ENCODE data around the gene IL1A.
"Not testable (repeated sequence)": the region's sequence is repeated elsewhere in the genome, so short reads cannot be mapped to it uniquely, and the experiment has no call there.

IL1A gene

DNA sequence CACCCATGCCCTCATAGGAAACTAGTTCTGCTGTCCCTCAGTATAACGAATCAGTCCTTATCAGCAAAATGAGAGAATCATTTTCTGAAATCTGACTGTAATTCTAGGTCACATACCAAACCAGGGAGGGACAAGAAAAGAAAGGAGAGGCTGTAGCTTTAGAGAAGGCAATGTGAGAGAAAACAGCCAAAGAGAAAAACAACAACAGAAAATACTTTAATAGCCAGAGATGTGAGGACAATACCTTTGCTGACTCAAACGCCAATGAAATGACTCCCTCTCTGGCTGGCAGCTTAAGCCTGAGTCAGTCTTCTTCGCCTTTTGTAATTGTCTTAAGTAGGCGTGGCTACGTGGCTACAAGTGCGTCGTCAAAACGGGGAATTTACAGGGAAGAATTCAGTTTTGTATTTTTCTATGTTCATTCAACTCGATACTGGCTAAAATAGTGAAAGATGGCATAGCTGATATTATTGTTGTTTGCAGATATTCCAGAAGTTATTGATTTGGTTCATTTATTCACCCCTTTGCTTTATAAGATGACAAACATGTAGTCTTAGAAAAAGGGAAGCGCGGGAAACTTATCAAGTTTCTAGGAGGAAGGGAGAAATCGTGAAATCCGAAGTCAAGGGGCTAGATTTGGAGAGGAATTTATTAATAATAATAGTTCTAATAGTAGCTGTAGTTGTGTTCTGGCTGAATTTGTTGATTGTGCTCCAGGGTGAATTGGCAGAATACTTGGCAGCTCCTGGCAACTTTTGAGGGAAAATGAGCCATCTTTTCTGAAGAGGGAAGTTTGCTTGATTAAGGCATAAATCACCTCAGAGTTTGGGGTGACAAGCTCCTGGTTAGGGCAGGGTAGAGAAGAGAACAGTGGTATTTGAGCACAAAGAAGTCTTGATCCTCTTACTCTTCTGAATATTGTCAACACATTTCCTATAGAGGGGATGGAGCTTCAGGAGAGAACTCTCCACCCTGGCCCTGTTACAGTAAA is at the start of gene IL1A:
IL1A (minus strand) TSS at position 295 of the 991 bp plus-strand sequence. CDS start 723 bp downstream, outside the sequence.
- no peak for DNase-seq

DNA sequence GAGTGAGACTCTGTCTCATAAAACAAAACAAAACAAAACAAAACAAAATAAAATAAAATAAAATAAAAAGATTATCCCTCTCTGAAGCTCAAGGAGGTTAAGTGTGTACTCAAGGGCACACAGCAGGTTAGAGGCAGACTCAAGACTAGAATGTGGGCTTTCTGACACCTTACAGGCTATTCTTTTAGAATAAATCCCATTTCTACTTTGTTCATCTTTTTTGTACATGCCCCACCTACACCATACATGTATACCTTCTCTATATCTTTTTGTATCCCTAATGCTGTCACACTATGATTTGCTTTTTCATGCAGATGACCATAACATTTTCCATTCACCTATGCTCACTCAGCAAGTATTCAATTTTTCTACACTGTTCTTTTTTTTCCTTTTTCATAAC is 49.7 kb upstream of the IL1A start:
- no peak for DNase-seq

GRCh38 chr2:112833639-112833931 is 49.3 kb upstream of the IL1A start:
- DNase-seq = not testable (repeated sequence)

GRCh38 chr2:112832841-112833638 is 48.7 kb upstream of the IL1A start:
- no peak for DNase-seq

- no peak for DNase-seq
Observed at GRCh38 chr2:112831946-112832840, 47.9 kb upstream of the IL1A start.

- DNase-seq = no peak
Observed at GRCh38 chr2:112831513-112831845, 47.2 kb upstream of the IL1A start.

DNA sequence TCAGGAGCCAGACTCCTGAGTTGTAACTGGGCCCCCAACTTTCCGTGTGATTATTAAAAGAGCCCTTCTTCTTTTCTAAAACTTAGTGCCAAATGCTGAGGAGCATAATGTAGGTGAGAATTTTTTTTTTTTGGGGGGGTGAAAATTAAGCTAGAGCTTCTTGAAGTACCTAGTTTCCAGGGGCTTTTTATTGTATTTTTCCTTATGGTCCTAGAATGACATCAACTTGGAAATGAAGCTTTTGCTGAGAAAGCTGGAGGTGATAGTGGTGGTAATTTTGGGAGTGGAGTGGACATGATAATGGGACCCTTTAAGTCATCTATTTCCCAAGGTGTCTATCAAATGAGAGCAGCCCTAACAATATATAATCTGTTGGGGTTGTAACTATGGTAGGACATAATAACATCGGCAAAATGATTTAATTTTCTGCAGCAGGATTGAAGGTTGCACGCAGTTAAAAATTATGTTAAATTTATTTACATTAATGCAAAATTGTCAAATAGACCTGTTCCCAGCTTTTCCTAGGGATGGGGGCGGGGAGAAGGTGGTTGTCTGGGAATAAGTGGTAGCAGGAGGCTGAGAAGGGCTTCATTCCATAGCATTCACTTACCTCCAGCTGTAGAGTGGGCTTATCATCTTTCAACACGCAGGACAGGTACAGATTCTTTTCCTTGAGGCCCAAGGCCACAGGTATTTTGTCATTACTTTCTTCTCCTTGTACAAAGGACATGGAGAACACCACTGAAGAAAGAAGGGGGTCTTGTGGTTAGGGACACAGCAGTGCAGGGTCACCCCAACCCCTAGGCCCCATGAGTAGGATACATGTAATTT is 46.6 kb upstream of the IL1A start:
- DNase-seq = no peak

- no peak for DNase-seq
Observed at GRCh38 chr2:112829961-112830681, 45.8 kb upstream of the IL1A start.

GRCh38 chr2:112829101-112829960 is 45.0 kb upstream of the IL1A start:
- DNase-seq = no peak

DNA sequence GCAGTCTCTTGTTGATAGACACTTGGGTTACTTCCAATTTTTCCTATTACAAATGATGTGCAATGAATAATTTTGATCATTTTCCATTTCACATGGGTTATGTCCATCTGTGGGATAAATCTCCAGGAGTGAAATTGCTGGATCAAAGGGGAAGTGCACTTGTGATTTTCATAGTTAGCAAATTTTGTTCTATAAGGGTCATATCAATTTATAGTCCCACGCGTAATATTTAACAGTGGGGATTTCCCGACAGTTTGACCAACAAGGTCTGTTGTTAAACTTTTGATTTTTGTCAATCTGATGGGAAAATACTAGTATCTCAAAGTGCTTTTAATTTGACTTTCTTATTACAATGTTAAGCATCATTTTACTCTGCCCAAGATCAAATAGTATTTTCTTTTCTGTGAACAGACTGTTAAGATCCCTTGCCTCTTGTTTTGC is 44.0 kb upstream of the IL1A start:
- DNase-seq = no peak

- DNase-seq = no peak
Observed at GRCh38 chr2:112827604-112828185, 43.4 kb upstream of the IL1A start.

GRCh38 chr2:112827009-112827408 is 42.7 kb upstream of the IL1A start:
- DNase-seq = no peak

DNA sequence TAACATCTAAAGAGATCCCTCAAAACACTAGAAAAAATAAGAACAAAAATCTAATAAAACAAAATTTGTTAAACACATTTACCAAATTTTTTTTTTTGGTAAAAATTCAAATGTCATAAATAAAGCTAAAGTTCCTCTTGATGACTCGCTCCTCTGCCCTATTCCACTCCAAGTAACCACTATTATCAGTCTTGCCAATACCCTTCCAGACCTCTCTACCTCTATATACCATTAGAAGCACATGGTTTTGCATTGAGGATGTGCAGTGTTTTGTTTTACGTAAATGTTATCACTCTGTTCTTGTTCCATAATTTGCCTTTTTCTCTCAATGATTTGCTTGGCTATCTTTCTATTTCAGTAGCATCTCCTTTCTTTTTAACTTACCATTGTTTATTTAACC is 41.4 kb upstream of the IL1A start:
- no peak for DNase-seq

DNA sequence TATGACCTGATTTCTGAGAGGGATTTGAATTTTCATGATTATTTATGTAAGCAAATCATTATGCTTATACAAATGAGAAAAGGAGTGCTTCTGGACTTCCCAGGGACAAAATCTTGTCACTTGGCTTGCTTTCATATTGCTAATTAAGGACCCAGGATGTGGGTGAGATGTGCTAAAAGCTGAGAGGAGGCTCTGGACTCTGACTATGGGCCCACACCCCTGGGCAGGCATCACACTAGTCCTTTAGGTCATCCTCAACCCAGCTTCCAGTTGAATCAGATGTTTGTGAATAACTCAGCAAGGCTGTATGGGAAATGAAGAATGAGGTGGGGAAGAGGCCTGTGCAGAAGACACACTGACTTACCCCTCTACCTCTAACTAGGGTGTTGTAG is 40.4 kb upstream of the IL1A start:
- DNase-seq = no peak

DNA sequence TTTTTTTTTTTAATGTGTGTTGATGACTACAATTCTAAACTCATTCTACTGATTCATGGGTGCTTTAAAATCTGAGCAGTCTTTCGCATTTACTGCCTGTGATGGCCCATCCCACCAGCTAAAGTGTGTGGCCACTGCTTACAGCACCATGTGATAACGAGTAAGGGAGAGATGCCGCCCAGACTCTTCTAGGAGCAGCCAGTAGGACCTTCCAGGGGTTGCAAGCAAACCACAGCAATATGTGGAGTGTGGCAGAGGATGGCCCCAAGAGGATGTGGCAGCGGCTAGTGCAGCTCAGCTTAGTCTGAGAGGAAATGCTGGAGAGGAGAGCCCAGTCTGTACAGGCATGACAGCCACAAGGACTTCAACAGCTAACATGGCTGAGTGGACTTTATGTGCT is 37.4 kb upstream of the IL1A start:
- no peak for DNase-seq

DNA sequence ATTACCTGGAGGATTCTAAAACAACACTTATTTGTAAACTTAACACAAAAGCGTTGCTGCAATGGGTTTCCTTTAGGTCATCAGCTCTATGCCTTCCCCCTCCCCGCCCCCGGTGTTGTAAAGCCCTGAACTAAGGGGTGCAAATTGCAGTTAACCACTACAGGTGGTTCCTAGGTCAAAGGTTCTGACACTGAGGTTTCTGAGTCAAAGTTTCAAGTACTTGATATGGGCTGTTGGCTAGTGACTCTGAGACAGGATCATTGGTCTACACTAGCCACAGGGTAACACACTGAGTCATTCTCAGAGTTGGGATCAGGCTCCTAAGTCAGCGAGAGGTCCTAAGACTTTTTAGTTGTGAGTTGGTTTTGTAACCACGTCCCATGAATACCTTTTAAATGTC is 36.8 kb upstream of the IL1A start:
- DNase-seq = peak; percentile 32

GRCh38 chr2:112820343-112820742 is 36.0 kb upstream of the IL1A start:
- no peak for DNase-seq

- DNase-seq = no peak
Observed at GRCh38 chr2:112819081-112819480, 34.8 kb upstream of the IL1A start.

DNA sequence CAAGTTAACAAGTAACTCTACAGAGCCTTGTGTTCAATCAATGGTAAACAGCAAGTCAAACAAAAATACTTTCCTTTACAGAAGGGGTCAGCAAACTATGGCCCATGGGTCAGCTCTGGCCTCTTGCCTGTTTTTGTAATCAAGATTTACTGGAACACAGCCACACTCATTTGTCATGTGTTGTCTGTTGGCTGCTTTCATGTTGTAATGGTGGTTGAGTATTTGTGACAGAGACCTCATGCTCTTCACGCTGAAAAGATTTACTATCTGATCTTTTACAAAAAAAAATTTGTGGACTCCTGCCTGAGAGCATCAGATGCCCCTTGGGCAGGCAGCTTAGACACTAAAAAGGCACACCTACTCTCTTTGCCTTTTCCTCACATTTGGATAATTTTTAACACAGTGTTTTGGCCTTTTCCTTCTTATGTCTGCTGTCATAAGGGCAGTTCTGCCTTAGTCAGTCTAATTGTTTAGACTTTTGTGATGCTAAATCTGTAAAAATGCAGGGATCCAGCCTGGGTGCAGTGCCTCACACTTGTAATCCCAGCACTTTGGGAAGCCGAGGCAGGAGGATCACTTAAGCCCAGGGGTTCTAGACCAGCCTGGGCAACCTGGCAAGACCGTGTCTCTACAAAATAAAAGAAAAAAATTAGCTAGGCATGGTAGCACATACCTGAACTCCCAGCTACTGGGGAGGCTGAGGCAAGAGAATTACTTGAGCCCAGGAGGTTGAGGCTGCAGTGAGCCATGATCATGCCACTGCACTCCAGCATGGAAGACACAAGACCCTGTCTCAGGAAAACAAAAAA is 34.0 kb upstream of the IL1A start:
- no peak for DNase-seq
